Esophagus muscularis mucosa (tissue), 4 donors: Measurements from ENCODE around the gene MYH11. TPM values are rescaled to one million over a fixed set of nuclear protein-coding genes. Genes with fewer than 3 reads are reported as not detected.
"Not testable (repeated sequence)": the region's sequence is repeated elsewhere in the genome, so short reads cannot be mapped to it uniquely, and the experiment has no call there.

Source experiments
- DNase-seq: peaks from one replicate; pipeline ENCODE4 v3.0.0-alpha.2; 2017; ENCODE audit errors: extremely low spot score
- H3K27ac ChIP-seq, 4 donors: fragments of 200-600 bp; sonication (generic); replicated peaks in 1 of 4; 1 replicate in 3 of 4; 2 replicates in 1 of 4; pipeline ENCODE4 v1.5.1; 2016 to 2019; ENCODE audit warnings: mild to moderate bottlenecking in 1 of 4
- H3K27me3 ChIP-seq, 4 donors: fragments of 200-600 bp; sonication (generic); one replicate each; pipeline versions ENCODE4 v1.5.1 to v1.6.0; 2016 to 2019
- H3K36me3 ChIP-seq, 4 donors: fragments of 200-600 bp; sonication (generic); one replicate each; pipeline ENCODE4 v1.5.1; 2016 to 2019
- H3K4me1 ChIP-seq, 4 donors: fragments of 200-600 bp; sonication (generic); one replicate each; pipeline ENCODE4 v1.5.1; 2016 to 2019
- H3K4me3 ChIP-seq, 4 donors: fragments of 200-600 bp; sonication (generic); 1 replicate in 2 of 4; 2 replicates in 2 of 4; pipeline ENCODE4 v1.5.1; 2016 to 2019; ENCODE audit warnings: mild to moderate bottlenecking in 4 of 4, moderate library complexity in 1 of 4
- H3K9me3 ChIP-seq, 4 donors: fragments of 200-600 bp; sonication (generic); 1 replicate in 3 of 4; 2 replicates in 1 of 4; pipeline ENCODE4 v1.5.1; 2016 to 2019
- CTCF ChIP-seq, 3 experiments: fragments of 200-600 bp in 2 of 3; fragments of 450-650 bp in 1 of 3; sonication (generic) in 2 of 3; IDR thresholded peaks; one replicate each; pipeline ENCODE4 v1.5.1; 2017 to 2019; ENCODE audit warnings: antibody characterized with exemption in 3 of 3, mild to moderate bottlenecking in 2 of 3, moderate library complexity in 1 of 3
- EP300 ChIP-seq: sonication (generic); formaldehyde crosslinking; IDR thresholded peaks from one replicate; pipeline ENCODE4 v1.6.1; 2017; ENCODE audit warnings: antibody characterized with exemption
- POLR2A ChIP-seq: fragments of 450-650 bp; IDR thresholded peaks from one replicate; pipeline ENCODE4 v1.6.1; 2017; ENCODE audit warnings: antibody characterized with exemption, moderate library complexity, mild to moderate bottlenecking, low read depth
- POLR2AphosphoS5 ChIP-seq, 2 donors: sonication (generic); formaldehyde crosslinking; IDR thresholded peaks; one replicate each; pipeline ENCODE4 v1.6.1; 2017; ENCODE audit warnings: antibody characterized with exemption in 2 of 2
- WGBS: methylation state at CpG from one replicate; pipeline ENCODE4 v1.1.5; 2018; 5-methylcytosine and 5-hydroxymethylcytosine counted together
- intact Hi-C: fragments of 100-400 bp; cut with DNase I; formaldehyde crosslinking; loops from one replicate; pipeline ENCODE4 v1.15.1; 2023
- total RNA-seq, 4 donors: library from RNA; depleted of rRNA; stranded (reverse); fragments of >200 nt; gene quantifications; one replicate each; pipeline versions ENCODE4 v1.1.0 to v1.2.1, GENCODE V29; 2016

The MYH11 gene
- total RNA-seq, 4 donors from 2014 or later, result 9,583 to 20,476 (median 14,208) TPM

GRCh38 chr16:15789816-15790215 is 67.0 kb downstream of the MYH11 start:
- H3K4me3 ChIP-seq, intact Hi-C loops, DNase-seq, H3K9me3 ChIP-seq, H3K27me3 ChIP-seq: not testable (repeated sequence)
- Histone ChIP-seq H3K36me3 (peaks cover 0 to 49% (median 34%) of the 10 kb centered on the region in 4 donors), H3K4me1 (peaks cover 15 to 100% (median 100%) of the 10 kb centered on the region in 4 donors), H3K27ac (peak overlapping the region; percentile 71 to 77 (median 76))
- 35% methylated on average over 5 of the region's 5 CpGs for WGBS
- peak in 1 of 2 donors; percentile 59 for TF ChIP-seq POLR2AphosphoS5 (IDR thresholded peaks at IDR 0.05)

- H3K9me3 ChIP-seq, result no peaks in the 10 kb centered on the region
- peaks cover 15 to 100% (median 100%) of the 10 kb centered on the region in 4 donors for H3K4me1 ChIP-seq
- peak overlapping the region; percentile 71 to 77 (median 76) for H3K27ac ChIP-seq
- TF ChIP-seq CTCF (IDR thresholded peaks at IDR 0.05) (no peak), POLR2A (no peak), POLR2AphosphoS5 (IDR thresholded peaks at IDR 0.05) (peak in 1 of 2 donors; percentile 6)
- H3K36me3 ChIP-seq, result peaks cover 0 to 59% (median 39%) of the 10 kb centered on the region in 4 donors
- no peaks in the 10 kb centered on the region for H3K27me3 ChIP-seq
- H3K4me3 ChIP-seq, result no peak overlapping the region
- DNase-seq, result no peak
- 66% methylated on average over 2 of the region's 2 CpGs for WGBS
- intact Hi-C loops, result no loop called here
Observed at GRCh38 chr16:15788846-15789239, 68.0 kb downstream of the MYH11 start.

- WGBS, result 75% methylated on average over 11 of the region's 11 CpGs
- intact Hi-C loops, result no loop called here
- DNase-seq, result no peak
Observed at GRCh38 chr16:15786501-15786900, 70.3 kb downstream of the MYH11 start.

DNA sequence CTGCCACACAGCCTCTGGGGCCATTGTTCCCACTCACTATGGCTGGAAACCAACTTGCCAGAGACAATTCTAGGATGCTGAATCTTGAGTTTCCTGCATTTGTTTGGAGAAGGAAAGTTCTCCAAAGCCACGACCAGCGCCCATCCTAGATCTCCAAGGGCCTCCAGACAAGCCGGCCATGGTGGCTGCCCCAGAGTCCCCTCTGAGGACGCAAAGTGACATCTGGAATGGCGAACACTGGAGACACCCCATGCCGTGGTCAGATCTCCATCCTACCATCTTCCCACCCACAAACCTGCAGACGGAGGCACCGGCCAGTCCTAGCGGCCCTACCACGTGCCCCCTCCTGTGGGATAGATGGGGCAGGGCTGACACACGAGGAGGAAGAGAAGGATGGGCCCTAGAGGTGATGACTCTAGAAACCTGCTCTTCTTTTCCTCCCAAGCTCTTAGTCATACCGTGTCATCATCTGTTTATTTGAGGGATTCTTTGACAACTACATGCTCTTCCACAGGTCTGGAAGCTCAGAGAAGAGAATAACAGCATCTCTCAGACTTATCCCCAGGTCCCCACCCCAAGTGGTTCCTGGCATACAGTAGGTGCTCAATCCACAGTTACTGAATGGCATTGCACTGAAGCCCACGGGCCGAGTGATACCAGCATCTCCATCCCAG is 71.3 kb downstream of the MYH11 start:
- Histone ChIP-seq H3K4me1 (peaks cover 6 to 100% (median 97%) of the 10 kb centered on the region in 4 donors), H3K27me3 (no peaks in the 10 kb centered on the region), H3K27ac (peak overlapping the region; percentile 71 to 77 (median 76)), H3K4me3 (no peak overlapping the region), H3K9me3 (no peaks in the 10 kb centered on the region), H3K36me3 (peaks cover 0 to 74% (median 59%) of the 10 kb centered on the region in 4 donors)
- DNase-seq, result no peak
- WGBS, result 60% methylated on average over 11 of the region's 14 CpGs
- TF ChIP-seq CTCF (IDR thresholded peaks at IDR 0.05) (no peak), POLR2AphosphoS5 (IDR thresholded peaks at IDR 0.05) (peak; percentile 49 to 81), EP300 (no peak)
- intact Hi-C loops, result no loop called here

More at GRCh38 chr16:15786501-15786900, 70.3 kb downstream of the MYH11 start:
- Histone ChIP-seq H3K4me1 (peaks cover 8 to 100% (median 98%) of the 10 kb centered on the region in 4 donors), H3K9me3 (no peaks in the 10 kb centered on the region), H3K36me3 (peaks cover 0 to 65% (median 51%) of the 10 kb centered on the region in 4 donors), H3K4me3 (no peak overlapping the region), H3K27ac (peak overlapping the region; percentile 71 to 77 (median 76)), H3K27me3 (no peaks in the 10 kb centered on the region)
- no peak for TF ChIP-seq EP300
- no peak for TF ChIP-seq POLR2A

- Histone ChIP-seq H3K27ac (peak overlapping the region; percentile 71 to 77 (median 76)), H3K9me3 (no peaks in the 10 kb centered on the region), H3K27me3 (no peaks in the 10 kb centered on the region), H3K36me3 (peaks cover 0 to 85% (median 73%) of the 10 kb centered on the region in 4 donors), H3K4me3 (no peak overlapping the region), H3K4me1 (peaks cover 2 to 100% (median 97%) of the 10 kb centered on the region in 4 donors)
- WGBS, result 100% methylated on average over 1 of the region's 10 CpGs
- intact Hi-C loops, result no loop called here
- TF ChIP-seq EP300 (no peak), CTCF (IDR thresholded peaks at IDR 0.05) (no peak), POLR2AphosphoS5 (IDR thresholded peaks at IDR 0.05) (peak; percentile 22 to 77), POLR2A (no peak)
- DNase-seq, result no peak
Observed at GRCh38 chr16:15783985-15784384, 72.8 kb downstream of the MYH11 start.
